ENCODE measurements around the gene PITPNM3. TPM values are rescaled to one million over a fixed set of nuclear protein-coding genes. Genes with fewer than 3 reads are reported as not detected.

PITPNM3 gene
- total RNA-seq, 1 experiment from 2014 or later = 0.44 TPM

- ChIA-PET CTCF (interaction anchor here (0.7 kb wide), 1 partner anchor 643 kb away, joined by 3 read pairs; no protein-coding TSS in a partner anchor), POLR2A (no interaction called here)
- in situ Hi-C loops (cut with HindIII; ENCODE audit: low pct_unique_long_range_greater_than_20kb, low sequenced_read_pairs) = no loop called here
- ATAC-seq (no peak), DNase-seq (ENCODE audit: low read depth, low spot score) (no peak)
- Histone ChIP-seq H3K4me1 (ENCODE audit: control insufficient read depth, insufficient read depth, low read length) (no peaks in the 10 kb centered on the region), H3K4me3 (ENCODE audit: low read depth in 2 of 2, low read length in 2 of 2) (no peak overlapping the region), H3K9me3 (ENCODE audit: control insufficient read depth, insufficient read depth, low read depth, low read length) (no peaks in the 10 kb centered on the region), H3K27ac (ENCODE audit: low read length) (no peak overlapping the region), H3K36me3 (ENCODE audit: control insufficient read depth, insufficient read depth, low read length) (no peaks in the 10 kb centered on the region), H3K27me3 (ENCODE audit: control insufficient read depth, insufficient read depth, low read length) (no peaks in the 10 kb centered on the region)
- BruUV-seq (replicated peaks) = no TSS peak
- no peak for TF ChIP-seq SIN3A (IDR thresholded peaks at IDR 0.05; ENCODE audit: borderline replicate concordance, insufficient read depth, low read depth, low read length)
- no peak for TF ChIP-seq TCF7L2 (IDR thresholded peaks at IDR 0.05; ENCODE audit: low read depth, low read length)
- TF ChIP-seq REST (IDR thresholded peaks at IDR 0.05; ENCODE audit: insufficient read depth in 1 of 2, low read depth in 2 of 2, low read length in 1 of 2) = no peak
- no peak for TF ChIP-seq CTCF (IDR thresholded peaks at IDR 0.05)
- TF ChIP-seq POLR2AphosphoS5 (IDR thresholded peaks at IDR 0.05; ENCODE audit: low read depth, low read length) = no peak
- intact Hi-C loops (cut with micrococcal nuclease; ENCODE audit: unreplicated experiment) = loop anchor here (2.0 kb wide), 1 partner anchor 836 kb away; no protein-coding TSS in a partner anchor
Observed at GRCh38 chr17:6422654-6423241, 133.6 kb downstream of the PITPNM3 start.

GRCh38 chr17:6421700-6422604 is 134.4 kb downstream of the PITPNM3 start:
- Histone ChIP-seq H3K36me3 (ENCODE audit: control insufficient read depth, insufficient read depth, low read length) (no peaks in the 10 kb centered on the region), H3K4me1 (ENCODE audit: control insufficient read depth, insufficient read depth, low read length) (no peaks in the 10 kb centered on the region), H3K4me3 (ENCODE audit: low read depth in 2 of 2, low read length in 2 of 2) (no peak overlapping the region), H3K27me3 (ENCODE audit: control insufficient read depth, insufficient read depth, low read length) (no peaks in the 10 kb centered on the region), H3K9me3 (ENCODE audit: control insufficient read depth, insufficient read depth, low read depth, low read length) (no peaks in the 10 kb centered on the region), H3K27ac (ENCODE audit: low read length) (no peak overlapping the region)
- ChIA-PET CTCF (interaction anchor here (0.7 kb wide), 1 partner anchor 642 kb away, joined by 3 read pairs; no protein-coding TSS in a partner anchor), POLR2A (no interaction called here)
- intact Hi-C loops (cut with micrococcal nuclease; ENCODE audit: unreplicated experiment) = loop anchor here (2.0 kb wide), 1 partner anchor 835 kb away; no protein-coding TSS in a partner anchor
- DNase-seq (ENCODE audit: low read depth, low spot score) = peak; percentile 55
- TF ChIP-seq CTCF (IDR thresholded peaks at IDR 0.05) = peak; percentile 88
- TF ChIP-seq TCF7L2 (IDR thresholded peaks at IDR 0.05; ENCODE audit: low read depth, low read length) = no peak
- in situ Hi-C loops (cut with HindIII; ENCODE audit: low pct_unique_long_range_greater_than_20kb, low sequenced_read_pairs) = no loop called here
- peak; percentile 94 for ATAC-seq
- BruUV-seq (replicated peaks) = no TSS peak
